Activated naive CD8-positive, alpha-beta T cell treated with anti-CD3 and anti-CD28 coated beads, Interleukin-2, amount 50 U/mL, for 16 hours (primary cell): Measurements from ENCODE around the gene PRKCZ.
"Not testable (repeated sequence)": the region's sequence is repeated elsewhere in the genome, so short reads cannot be mapped to it uniquely, and the experiment has no call there.

Source experiments
- DNase-seq: peaks from one replicate; pipeline ENCODE4 v3.0.0-alpha.2; 2020; ENCODE audit warnings: low read depth, low spot score

Gene PRKCZ

GRCh38 chr1:2115008-2115641 is 64.9 kb downstream of the PRKCZ start:
- DNase-seq: no peak

GRCh38 chr1:2115702-2116341 is 65.6 kb downstream of the PRKCZ start:
- DNase-seq: no peak

- no peak for DNase-seq
These were observed 69.7 kb downstream of the PRKCZ start for GRCh38 chr1:2119886-2120285.

- no peak for DNase-seq
These were observed 71.0 kb downstream of the PRKCZ start for GRCh38 chr1:2121101-2121691.

- DNase-seq: not testable (repeated sequence)
These were observed 71.6 kb downstream of the PRKCZ start for GRCh38 chr1:2121794-2122193.

GRCh38 chr1:2124446-2125198 is 74.4 kb downstream of the PRKCZ start:
- DNase-seq: no peak

GRCh38 chr1:2125350-2126211 is 75.4 kb downstream of the PRKCZ start:
- DNase-seq: no peak

GRCh38 chr1:2126331-2127186 is 76.3 kb downstream of the PRKCZ start:
- DNase-seq: no peak

- DNase-seq: no peak
These were observed 77.3 kb downstream of the PRKCZ start for GRCh38 chr1:2127187-2128145.

- no peak for DNase-seq
These were observed 78.1 kb downstream of the PRKCZ start for GRCh38 chr1:2128189-2128901.

- no peak for DNase-seq
These were observed 79.2 kb downstream of the PRKCZ start for GRCh38 chr1:2129256-2129943.

- DNase-seq: no peak
These were observed 79.9 kb downstream of the PRKCZ start for GRCh38 chr1:2130156-2130555.

- no peak for DNase-seq
These were observed 80.7 kb downstream of the PRKCZ start for GRCh38 chr1:2130871-2131289.

GRCh38 chr1:2132222-2133038 is 82.2 kb downstream of the PRKCZ start:
- no peak for DNase-seq

GRCh38 chr1:2133039-2133878 is 83.0 kb downstream of the PRKCZ start:
- DNase-seq: peak; percentile 87

- no peak for DNase-seq
These were observed 83.6 kb downstream of the PRKCZ start for GRCh38 chr1:2133879-2134215.

GRCh38 chr1:2134266-2134620 is 84.0 kb downstream of the PRKCZ start:
- DNase-seq: no peak
